Midbrain (tissue), 1 donor: ENCODE results near the gene GPRASP2.

Source experiments
- DNase-seq: peaks from one replicate; lab custom pipeline; 2025; lab: John Stamatoyannopoulos, UW

Gene GPRASP2

GRCh38 chrX:102745513-102745856 lies 33.2 kb downstream of the GPRASP2 start:
- no peak for DNase-seq

DNA sequence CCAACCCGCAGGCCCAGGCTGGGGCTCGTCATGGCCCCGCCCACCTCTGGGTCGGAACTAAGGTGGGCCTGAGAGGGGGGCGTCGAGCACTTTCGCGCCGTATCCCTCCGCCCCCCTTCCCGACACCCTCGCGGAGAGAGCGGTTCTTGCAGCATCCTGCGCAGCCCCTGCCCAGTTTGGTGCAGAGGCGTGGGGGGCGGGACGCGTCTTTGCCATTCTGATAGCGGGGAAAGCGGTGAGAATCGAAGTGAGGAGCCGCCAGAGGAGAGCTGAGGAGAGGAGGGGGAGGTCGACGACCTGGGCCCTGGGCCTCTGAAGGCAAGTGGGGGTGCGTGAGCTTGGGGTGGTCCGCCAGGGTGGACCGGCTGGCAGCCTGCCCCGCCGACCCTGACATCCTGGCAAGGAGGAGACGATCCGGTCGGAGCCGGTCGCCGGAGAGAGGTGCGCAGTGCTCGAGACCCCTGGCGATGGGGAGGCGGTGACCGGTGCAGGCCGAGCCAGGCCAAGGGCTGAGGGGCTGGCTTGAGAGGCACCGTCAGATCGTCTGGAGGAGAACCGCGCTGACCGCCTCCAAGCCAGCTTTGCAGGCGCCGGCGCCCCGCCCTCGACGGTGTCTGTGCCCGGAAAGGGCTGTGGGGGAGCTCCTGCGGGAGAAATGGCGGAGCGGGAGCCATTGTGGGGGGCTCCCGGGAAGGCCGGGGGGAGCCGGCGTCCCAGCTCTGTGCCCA lies 33.8 kb downstream of the GPRASP2 start:
- no peak for DNase-seq

GRCh38 chrX:102765217-102765616 lies 53.0 kb downstream of the GPRASP2 start:
- DNase-seq, result no peak

DNA sequence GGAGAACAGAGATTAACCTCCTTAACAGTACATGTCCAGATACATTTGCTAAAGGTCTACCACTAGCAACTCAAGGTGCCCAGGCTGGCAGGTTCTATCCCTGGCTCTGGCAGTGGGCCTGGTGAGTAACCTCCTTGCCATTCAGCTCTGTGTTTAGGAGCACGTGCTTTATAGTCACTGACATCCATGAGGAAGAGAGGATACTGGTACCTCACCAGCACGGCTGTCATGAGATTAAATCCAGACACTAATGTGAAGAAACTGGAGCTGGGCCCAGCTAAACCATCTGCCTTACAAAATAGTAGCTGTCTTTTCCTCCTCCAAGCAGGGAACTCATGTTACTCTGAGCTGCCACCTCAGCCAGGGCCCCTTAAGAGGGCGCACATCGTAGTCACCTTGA lies 53.6 kb downstream of the GPRASP2 start:
- DNase-seq, result no peak

GRCh38 chrX:102767287-102767686 lies 55.0 kb downstream of the GPRASP2 start:
- DNase-seq, result no peak
